ENCODE data around the gene HGFAC. TPM values are rescaled to one million over a fixed set of nuclear protein-coding genes. Genes with fewer than 3 reads are reported as not detected.

The HGFAC gene
- total RNA-seq, 1 experiment from 2014 or later, result not detected

DNA sequence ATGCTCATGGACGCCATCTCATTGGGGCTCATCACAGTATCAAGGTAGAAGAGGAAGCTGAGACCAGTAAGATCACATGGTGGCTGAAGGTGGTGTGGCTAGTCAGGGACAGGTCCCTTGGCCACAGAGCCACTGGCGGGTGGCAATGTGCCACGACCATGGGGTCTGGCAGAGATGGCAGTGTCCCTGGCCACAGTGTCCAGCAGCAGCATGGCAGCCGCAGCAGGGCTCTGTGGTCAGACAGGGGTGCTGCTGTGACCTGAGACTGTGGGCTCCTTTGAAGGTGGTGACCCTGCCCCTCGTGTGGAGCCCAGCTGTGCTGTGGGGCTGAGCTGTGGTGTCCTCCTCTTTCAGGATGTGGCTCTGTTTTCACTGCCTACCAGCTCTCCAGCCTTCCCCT, 19.2 kb downstream of the HGFAC start:
- no peak for DNase-seq (ENCODE audit: low read depth)

GRCh38 chr4:3461515-3462291, 19.9 kb downstream of the HGFAC start:
- DNase-seq (ENCODE audit: low read depth), result peak; percentile 41

DNA sequence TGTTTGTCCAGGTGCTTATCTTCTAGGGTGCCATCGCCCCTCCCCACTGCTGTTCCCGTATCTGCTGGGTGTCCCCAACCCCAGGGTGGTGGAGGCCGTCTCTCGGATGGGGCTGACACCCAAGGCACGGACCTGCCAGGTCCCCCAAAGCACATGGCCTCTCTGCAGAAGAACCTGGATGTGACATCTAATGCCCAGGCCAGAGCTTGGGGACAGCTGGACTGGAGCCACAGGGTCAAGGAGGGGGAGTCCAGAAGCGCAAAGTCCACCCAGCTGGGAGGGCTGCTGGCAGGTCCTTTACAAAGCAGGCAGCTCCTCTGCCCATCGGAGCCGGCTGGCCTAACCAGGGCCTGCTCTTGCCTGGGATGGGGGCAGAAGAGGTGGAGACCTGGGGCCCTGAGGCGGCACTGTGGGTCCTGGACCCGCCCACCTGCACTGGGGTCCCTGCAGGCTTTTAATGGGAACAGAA, 20.6 kb downstream of the HGFAC start:
- DNase-seq (ENCODE audit: low read depth), result no peak

- no peak for DNase-seq (ENCODE audit: low read depth)
Observed at GRCh38 chr4:3462790-3463415, 21.1 kb downstream of the HGFAC start, which contains the start of gene DOK7. DOK7 (plus strand) TSS chr4:3463306; CDS start chr4:3463376, 70 bp downstream.

- no peak for DNase-seq (ENCODE audit: low read depth)
Observed at GRCh38 chr4:3463556-3464348, 22.0 kb downstream of the HGFAC start.

GRCh38 chr4:3464349-3464905, 22.7 kb downstream of the HGFAC start:
- no peak for DNase-seq (ENCODE audit: low read depth)

- DNase-seq (ENCODE audit: low read depth), result no peak
Observed at GRCh38 chr4:3464911-3465697, 23.3 kb downstream of the HGFAC start.

DNA sequence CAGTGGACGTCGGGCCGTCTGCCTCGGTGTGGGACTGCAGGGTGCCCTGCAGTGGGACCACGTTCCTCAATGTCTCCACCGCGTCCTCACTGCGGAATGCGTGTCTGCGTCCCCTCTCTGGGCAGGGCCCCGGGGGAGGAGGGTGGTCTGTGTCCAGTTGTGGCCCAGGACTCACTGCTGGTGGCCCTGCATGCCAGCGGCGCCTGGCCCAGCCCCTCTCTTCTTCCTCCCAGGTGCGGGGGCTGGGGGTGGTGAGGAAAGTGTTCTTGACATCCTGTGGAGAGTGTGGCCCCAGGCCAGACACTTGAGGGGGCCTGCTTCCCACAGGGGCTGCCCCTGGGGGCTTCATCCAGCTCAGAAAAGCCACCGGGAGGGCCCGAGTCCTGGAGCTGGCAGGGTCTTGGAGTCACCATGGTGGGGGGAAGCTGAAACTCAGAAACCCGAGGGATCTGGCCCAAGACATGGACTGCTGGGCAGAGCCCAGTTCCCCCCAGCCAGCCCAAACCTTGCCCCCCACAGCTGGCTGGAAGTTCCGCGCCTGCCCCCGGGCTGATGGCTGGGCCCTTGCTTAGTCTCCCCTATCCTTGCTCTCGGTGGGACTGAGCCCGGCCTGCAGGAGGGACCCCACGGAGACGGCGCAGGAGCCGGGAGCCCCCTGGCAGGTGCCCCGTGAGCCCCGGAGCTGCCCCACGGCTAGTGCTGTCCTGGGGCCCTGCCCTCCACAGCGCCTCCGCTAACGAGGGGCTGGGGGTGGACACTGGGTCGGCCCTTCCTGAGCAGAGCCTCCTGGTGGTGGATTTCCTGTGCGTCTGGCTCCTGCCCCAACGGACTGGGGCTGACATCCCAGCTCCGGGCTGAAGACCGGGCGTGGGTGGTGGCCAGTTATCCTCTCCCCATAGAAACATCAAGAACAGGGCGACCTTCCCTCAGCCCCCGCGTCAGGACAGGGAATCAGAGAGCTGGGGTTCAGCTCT, 24.2 kb downstream of the HGFAC start:
- DNase-seq (ENCODE audit: low read depth), result no peak

DNA sequence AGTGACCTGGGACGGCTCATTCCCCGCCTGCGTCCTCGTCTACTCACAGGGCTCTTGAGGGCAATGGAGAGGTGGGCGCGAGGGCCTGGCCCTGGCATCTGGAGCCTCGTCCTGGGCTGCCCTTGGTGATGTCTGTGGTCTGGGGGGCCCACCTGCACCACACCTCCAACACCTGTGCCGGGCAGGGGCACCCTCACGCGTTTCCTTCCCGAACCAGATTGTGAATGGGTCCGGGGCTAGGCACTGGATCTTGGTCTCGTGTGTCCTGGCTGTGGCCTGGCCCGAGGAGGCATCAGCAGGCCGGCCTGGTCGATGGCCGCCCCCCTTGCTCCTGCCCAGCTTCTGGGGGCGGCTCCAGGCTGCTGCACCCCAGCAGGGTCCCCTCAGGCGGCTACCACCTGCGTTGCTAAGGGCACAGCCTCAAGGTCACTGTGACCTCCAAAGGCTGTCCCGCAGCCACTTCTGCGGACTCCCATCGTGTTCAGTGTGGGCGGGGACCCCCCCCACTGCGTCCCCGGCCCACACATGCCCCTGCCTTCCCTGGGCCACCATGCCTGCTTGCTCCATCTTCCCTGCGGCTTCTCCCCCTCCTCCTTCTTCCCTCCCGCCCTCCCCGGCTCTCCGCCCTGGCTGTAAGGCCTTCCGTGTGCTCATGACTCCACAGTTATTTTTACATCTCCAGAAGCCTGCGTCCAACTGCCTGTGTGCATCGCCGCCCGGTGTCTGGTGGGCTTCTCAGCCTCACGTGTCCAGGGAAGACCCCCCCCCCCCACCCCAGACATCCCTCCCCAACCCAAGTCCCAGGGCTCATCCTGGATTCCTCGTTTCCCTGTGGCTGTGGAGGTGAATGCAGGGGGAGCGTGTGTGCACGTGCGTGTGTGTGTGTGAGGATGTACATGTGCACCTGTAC, 25.2 kb downstream of the HGFAC start:
- DNase-seq (ENCODE audit: low read depth), result no peak

DNA sequence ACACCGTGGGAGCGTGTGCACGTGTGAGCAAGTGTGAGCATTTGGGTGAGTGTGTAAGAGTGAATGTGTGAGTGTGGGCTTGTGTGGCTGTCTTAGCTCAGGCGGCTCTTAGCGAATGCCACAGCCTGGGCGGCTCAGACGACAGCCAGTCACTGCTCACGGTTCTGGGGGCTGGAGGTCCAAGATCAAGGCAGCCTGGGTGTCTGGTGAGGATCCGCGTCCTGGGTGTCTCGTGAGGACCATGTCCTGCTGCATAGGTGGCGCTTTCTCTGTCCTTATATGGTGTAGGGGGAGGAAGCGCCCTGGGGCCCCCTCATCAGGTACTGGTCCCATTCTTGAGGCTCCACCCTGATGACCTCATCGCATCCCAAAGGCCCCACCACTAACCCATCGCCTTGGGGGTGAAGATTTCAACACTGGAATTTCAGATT, 25.8 kb downstream of the HGFAC start:
- DNase-seq (ENCODE audit: low read depth), result no peak

- no peak for DNase-seq (ENCODE audit: low read depth)
Observed at GRCh38 chr4:3468154-3468553, 26.4 kb downstream of the HGFAC start.

GRCh38 chr4:3468804-3469203, 27.0 kb downstream of the HGFAC start:
- DNase-seq (ENCODE audit: low read depth), result no peak

- DNase-seq (ENCODE audit: low read depth), result no peak
Observed at GRCh38 chr4:3469386-3470243, 27.8 kb downstream of the HGFAC start.

DNA sequence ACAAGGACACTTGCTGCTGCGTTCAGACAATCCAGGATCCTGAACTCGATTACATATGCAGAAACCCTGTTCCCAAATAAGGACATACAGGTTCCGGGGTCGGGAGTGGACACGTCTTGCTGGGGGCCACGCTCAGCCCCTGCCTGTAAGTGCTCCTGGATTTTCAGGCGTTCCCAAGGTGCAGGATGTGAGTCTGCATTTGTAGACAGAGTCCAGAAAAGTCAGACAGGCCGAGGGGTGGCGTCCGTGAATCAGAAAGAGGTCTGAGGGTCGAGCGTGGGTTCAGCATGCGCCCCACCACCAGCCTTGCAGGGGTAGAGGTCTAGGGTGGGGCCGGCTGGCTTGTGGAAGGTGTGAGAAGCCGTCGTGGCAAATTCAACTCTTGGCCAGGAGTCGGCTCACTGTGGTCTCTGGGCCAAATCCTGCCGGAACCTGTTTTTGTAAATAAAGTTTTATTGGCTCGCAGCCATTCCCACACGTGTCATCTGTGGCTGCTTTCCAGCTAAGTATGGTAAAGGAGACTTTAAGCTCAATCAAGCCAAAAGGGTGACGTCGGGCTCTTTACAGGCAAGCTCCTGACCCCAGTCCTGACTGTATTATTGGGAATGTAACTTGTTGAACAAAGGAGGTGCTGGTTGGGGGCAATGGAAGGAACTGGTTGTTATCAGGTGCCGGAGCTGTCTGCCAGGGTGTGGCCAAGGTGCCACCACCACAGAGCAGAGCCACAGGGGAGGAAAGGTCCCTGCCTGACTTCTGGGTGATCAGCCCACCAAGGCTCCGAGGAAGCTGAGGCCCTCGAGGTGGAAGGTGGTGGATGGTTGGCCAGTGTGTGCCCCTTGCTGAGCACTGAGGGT, 28.7 kb downstream of the HGFAC start:
- DNase-seq (ENCODE audit: low read depth), result no peak

GRCh38 chr4:3471098-3471760, 29.5 kb downstream of the HGFAC start:
- no peak for DNase-seq (ENCODE audit: low read depth)

DNA sequence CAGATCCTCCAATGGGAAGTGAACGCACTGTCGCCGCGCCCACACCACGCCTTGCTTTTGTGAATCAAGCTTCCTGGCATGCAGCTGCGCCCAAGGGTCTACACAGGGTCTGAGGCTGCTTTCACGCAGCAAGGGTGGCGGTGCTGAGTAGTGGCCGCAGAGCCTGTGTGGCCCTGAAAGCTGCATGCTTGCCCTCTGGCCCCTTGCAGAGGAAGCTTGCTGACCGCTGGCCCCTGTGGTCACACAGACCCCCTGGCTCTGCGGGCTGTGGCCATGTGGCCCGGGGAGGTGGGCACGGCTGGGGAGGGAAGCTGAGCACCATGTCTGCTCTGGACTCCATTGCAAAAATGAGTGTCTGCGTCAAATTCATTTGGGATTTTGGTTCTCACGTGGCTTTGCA, 30.1 kb downstream of the HGFAC start:
- DNase-seq (ENCODE audit: low read depth), result no peak

Measured in HT1080 (cell line).